Stimulated activated effector memory CD8-positive, alpha-beta T cell treated with anti-CD3 and anti-CD28 coated beads, Interleukin-12 subunit alpha, Interleukin-12 subunit beta, amount 100 ng/mL, for 72 hours (primary cell): Measurements from ENCODE around the gene NME1.

Experiments used
- ATAC-seq: fragments of 150-1000 bp; cut with Tn5 transposase; 2 replicates; pipeline ENCODE4 v1.10.0; 2021
- DNase-seq, 2 donors: peaks; one replicate each; pipeline ENCODE4 v3.0.0; 2021 to 2022; ENCODE audit warnings: low spot score in 2 of 2
- H3K27ac Mint-ChIP-seq: one replicate; pipeline ENCODE4 v1.8.0; 2022; ENCODE audit warnings: mild to moderate bottlenecking, mixed read lengths
- H3K36me3 Mint-ChIP-seq: one replicate; pipeline ENCODE4 v1.8.0; 2022; ENCODE audit warnings: mild to moderate bottlenecking, mixed read lengths
- H3K4me1 Mint-ChIP-seq: one replicate; pipeline ENCODE4 v1.8.0; 2022; ENCODE audit warnings: mixed read lengths
- H3K4me3 Mint-ChIP-seq: one replicate; pipeline ENCODE4 v1.8.0; 2022; ENCODE audit warnings: mild to moderate bottlenecking, mixed read lengths
- H3K9me3 Mint-ChIP-seq: one replicate; pipeline ENCODE4 v1.8.0; 2022; ENCODE audit warnings: mixed read lengths

The NME1 gene

GRCh38 chr17:51203838-51204237 lies 50.5 kb downstream of the NME1 start:
- H3K4me1 Mint-ChIP-seq, result no peaks in the 10 kb centered on the region
- no peak overlapping the region for H3K27ac Mint-ChIP-seq
- H3K9me3 Mint-ChIP-seq, result no peaks in the 10 kb centered on the region
- ATAC-seq (no peak), DNase-seq (no peak)
- no peak overlapping the region for H3K4me3 Mint-ChIP-seq
- H3K36me3 Mint-ChIP-seq, result peaks cover 99% of the 10 kb centered on the region
